Suprapubic skin (tissue), 4 donors: ENCODE results near the gene PRORP.

Experiments
- CTCF ChIP-seq, 2 donors: fragments of 200-600 bp in 1 of 2; fragments of 450-650 bp in 1 of 2; sonication (generic) in 1 of 2; IDR thresholded peaks; one replicate each; pipeline ENCODE4 v1.5.1; 2016 to 2019; ENCODE audit warnings: antibody characterized with exemption in 2 of 2, mild to moderate bottlenecking in 1 of 2, moderate library complexity in 1 of 2
- EP300 ChIP-seq: sonication (generic); formaldehyde crosslinking; IDR thresholded peaks from one replicate; pipeline ENCODE4 v1.6.1; 2017; ENCODE audit warnings: antibody characterized with exemption
- POLR2A ChIP-seq, 2 donors: fragments of 450-650 bp; IDR thresholded peaks; one replicate each; pipeline ENCODE4 v1.6.1; 2017; ENCODE audit warnings: antibody characterized with exemption in 2 of 2, mild to moderate bottlenecking in 2 of 2, moderate library complexity in 2 of 2
- POLR2AphosphoS5 ChIP-seq, 3 donors: sonication (generic); formaldehyde crosslinking; IDR thresholded peaks; one replicate each; pipeline ENCODE4 v1.6.1; 2017; ENCODE audit warnings: antibody characterized with exemption in 3 of 3

- TF ChIP-seq POLR2AphosphoS5 (IDR thresholded peaks at IDR 0.05) (no peak), CTCF (IDR thresholded peaks at IDR 0.05) (no peak), EP300 (no peak), POLR2A (IDR thresholded peaks at IDR 0.05) (no peak)
Measured at GRCh38 chr14:35124127-35124526, 1.8 kb downstream of the PRORP start.
